ENCODE data around the gene VANGL2. TPM values are rescaled to one million over a fixed set of nuclear protein-coding genes. Genes with fewer than 3 reads are reported as not detected.

Gene VANGL2
- total and polyA plus RNA-seq, 2 experiments from 2014 or later: 17.7 to 51.3 TPM

DNA sequence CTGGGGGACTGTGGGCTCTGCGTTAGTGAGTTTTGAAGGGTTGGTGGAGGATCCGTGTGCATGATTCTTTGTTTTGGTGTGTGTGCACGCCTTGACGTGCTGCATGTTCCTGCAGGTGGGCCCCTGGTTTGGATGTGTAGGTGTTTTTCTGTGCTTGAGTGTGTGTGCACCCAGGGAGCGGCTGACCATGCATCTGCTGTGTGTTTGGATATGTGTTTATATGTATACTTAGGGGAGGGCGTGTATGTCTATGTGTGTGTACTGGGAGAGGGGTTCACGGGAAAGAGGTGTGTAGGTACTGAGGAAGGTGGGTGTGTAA is 1.1 kb downstream of the VANGL2 start (continued):
- TF ChIP-seq, protein P1, sequence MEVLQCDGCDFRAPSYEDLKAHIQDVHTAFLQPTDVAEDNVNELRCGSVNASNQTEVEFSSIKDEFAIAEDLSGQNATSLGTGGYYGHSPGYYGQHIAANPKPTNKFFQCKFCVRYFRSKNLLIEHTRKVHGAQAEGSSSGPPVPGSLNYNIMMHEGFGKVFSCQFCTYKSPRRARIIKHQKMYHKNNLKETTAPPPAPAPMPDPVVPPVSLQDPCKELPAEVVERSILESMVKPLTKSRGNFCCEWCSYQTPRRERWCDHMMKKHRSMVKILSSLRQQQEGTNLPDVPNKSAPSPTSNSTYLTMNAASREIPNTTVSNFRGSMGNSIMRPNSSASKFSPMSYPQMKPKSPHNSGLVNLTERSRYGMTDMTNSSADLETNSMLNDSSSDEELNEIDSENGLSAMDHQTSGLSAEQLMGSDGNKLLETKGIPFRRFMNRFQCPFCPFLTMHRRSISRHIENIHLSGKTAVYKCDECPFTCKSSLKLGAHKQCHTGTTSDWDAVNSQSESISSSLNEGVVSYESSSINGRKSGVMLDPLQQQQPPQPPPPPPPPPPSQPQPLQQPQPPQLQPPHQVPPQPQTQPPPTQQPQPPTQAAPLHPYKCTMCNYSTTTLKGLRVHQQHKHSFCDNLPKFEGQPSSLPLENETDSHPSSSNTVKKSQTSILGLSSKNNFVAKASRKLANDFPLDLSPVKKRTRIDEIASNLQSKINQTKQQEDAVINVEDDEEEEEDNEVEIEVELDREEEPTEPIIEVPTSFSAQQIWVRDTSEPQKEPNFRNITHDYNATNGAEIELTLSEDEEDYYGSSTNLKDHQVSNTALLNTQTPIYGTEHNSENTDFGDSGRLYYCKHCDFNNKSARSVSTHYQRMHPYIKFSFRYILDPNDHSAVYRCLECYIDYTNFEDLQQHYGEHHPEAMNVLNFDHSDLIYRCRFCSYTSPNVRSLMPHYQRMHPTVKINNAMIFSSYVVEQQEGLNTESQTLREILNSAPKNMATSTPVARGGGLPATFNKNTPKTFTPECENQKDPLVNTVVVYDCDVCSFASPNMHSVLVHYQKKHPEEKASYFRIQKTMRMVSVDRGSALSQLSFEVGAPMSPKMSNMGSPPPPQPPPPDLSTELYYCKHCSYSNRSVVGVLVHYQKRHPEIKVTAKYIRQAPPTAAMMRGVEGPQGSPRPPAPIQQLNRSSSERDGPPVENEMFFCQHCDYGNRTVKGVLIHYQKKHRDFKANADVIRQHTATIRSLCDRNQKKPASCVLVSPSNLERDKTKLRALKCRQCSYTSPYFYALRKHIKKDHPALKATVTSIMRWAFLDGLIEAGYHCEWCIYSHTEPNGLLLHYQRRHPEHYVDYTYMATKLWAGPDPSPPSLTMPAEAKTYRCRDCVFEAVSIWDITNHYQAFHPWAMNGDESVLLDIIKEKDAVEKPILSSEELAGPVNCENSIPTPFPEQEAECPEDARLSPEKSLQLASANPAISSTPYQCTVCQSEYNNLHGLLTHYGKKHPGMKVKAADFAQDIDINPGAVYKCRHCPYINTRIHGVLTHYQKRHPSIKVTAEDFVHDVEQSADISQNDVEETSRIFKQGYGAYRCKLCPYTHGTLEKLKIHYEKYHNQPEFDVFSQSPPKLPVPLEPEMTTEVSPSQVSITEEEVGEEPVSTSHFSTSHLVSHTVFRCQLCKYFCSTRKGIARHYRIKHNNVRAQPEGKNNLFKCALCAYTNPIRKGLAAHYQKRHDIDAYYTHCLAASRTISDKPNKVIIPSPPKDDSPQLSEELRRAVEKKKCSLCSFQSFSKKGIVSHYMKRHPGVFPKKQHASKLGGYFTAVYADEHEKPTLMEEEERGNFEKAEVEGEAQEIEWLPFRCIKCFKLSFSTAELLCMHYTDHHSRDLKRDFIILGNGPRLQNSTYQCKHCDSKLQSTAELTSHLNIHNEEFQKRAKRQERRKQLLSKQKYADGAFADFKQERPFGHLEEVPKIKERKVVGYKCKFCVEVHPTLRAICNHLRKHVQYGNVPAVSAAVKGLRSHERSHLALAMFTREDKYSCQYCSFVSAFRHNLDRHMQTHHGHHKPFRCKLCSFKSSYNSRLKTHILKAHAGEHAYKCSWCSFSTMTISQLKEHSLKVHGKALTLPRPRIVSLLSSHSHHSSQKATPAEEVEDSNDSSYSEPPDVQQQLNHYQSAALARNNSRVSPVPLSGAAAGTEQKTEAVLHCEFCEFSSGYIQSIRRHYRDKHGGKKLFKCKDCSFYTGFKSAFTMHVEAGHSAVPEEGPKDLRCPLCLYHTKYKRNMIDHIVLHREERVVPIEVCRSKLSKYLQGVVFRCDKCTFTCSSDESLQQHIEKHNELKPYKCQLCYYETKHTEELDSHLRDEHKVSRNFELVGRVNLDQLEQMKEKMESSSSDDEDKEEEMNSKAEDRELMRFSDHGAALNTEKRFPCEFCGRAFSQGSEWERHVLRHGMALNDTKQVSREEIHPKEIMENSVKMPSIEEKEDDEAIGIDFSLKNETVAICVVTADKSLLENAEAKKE (CRISPR knock-in tag; IDR thresholded peaks at IDR 0.05): no peak
- TF ChIP-seq JUNB (IDR thresholded peaks at IDR 0.05; ENCODE audit: unreplicated experiment): no peak
- TF ChIP-seq EZH2phosphoT487 (IDR thresholded peaks at IDR 0.05; ENCODE audit: unreplicated experiment): no peak
- no peak for TF ChIP-seq ZNF331 (CRISPR knock-in tag; IDR thresholded peaks at IDR 0.05; ENCODE audit: low read depth)
- no peak for TF ChIP-seq STAT1 (IDR thresholded peaks at IDR 0.05; ENCODE audit: unreplicated experiment)
- TF ChIP-seq NANOG (IDR thresholded peaks at IDR 0.05; ENCODE audit: borderline replicate concordance): no peak

DNA sequence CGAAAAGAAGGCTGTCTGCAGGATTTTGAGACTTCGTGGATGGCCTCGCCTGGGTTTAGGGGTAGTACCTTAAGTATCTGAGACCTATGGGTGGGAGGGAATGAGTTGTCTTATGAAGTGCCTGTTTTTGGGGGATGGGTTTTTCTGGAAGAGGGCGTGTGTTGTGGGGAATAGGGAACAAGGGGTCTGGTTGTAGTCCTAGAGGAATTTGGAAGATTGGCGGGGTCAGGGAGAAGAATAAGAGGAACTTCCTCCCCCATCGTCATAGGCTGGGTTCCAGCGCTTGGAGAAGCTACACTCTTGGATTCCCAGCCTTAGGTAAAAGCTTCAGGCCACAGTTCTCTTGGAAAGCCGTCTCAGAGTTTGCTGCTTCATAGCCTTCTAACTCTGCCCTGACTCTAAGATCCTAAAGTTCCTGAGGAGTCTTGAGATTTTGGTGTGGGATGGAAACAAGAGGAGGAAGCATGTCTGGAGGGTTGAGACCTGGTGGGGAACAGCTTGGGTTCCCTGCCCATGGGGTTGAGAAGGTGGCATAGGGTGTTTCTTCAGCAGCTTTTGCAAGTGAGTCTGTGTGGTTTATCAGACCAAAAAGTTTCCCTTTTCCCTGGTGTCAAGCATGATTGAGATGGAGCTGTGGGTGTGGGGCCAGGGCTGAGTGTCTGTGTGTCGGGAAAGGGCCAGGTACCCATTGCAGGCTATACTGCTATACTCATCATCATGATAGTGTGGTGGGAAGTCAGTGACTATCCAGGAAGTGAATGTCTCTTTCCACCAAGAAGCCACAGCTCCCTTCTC is 1.8 kb downstream of the VANGL2 start:
- peaks cover 67% of the 10 kb centered on the region for H3K79me2 ChIP-seq (replicated peaks; ENCODE audit: insufficient read depth)
- peaks cover 17% of the 10 kb centered on the region; the same call in 1 of the 2 replicates for H4K20me1 ChIP-seq (replicated peaks; ENCODE audit: insufficient read depth)
- Mint-ChIP-seq H3K4me1 (peaks cover 70% of the 10 kb centered on the region), H3K27ac (0 out of 2 replicates have a peak overlapping the region, but pooled peaks have one; percentile 7), H3K27me3 (ENCODE audit: insufficient read depth, low read depth, poor library complexity) (peaks cover 10% of the 10 kb centered on the region), H3K9me3 (no peaks in the 10 kb centered on the region), H3K36me3 (ENCODE audit: low read depth) (peaks cover 12% of the 10 kb centered on the region), H3K4me3 (peak overlapping the region; percentile 81)
- peak overlapping the region; percentile 100 for H3K4me2 ChIP-seq
- no peak overlapping the region for H3K27ac ChIP-seq (ENCODE audit: low read depth)
- H3F3A ChIP-seq (replicated peaks; ENCODE audit: low read depth): peaks cover 12% of the 10 kb centered on the region; the same call in 1 of the 2 replicates
- H3K4me1 ChIP-seq (ENCODE audit: insufficient read depth): peaks cover 60% of the 10 kb centered on the region
- no peaks in the 10 kb centered on the region for H3K36me3 ChIP-seq (ENCODE audit: insufficient read depth)
- ATAC-seq: no peak
- peak overlapping the region; percentile 99 for H3K4me3 ChIP-seq
- TF ChIP-seq JUNB (IDR thresholded peaks at IDR 0.05; ENCODE audit: unreplicated experiment): no peak
- no peaks in the 10 kb centered on the region for H3K9me2 ChIP-seq (ENCODE audit: insufficient read depth)
- no peaks in the 10 kb centered on the region for H3K27me3 ChIP-seq (ENCODE audit: insufficient read depth)
- no peak overlapping the region for H2AFZ ChIP-seq
- DNase-seq (ENCODE audit: low spot score): no peak

All from GM23338 (cell line).